HepG2 (cell line): ENCODE results near the gene CHMP6. TPM values are rescaled to one million over a fixed set of nuclear protein-coding genes. Genes with fewer than 3 reads are reported as not detected.

Experiments
- ATAC-seq: fragments of 200-7000 bp; cut with Tn5 transposase; 3 replicates; pipeline ENCODE4 v1.9.1; 2020; ENCODE audit warnings: mild to moderate bottlenecking, moderate library complexity
- BruUV-seq: library from RNA; stranded (reverse); fragments of 400-500 nt; replicated peaks from 2 replicates; lab custom pipeline; 2021; lab: Mats Ljungman, UMichigan
- CTCF ChIA-PET: fragments of 300-600 bp; formaldehyde crosslinking; extraction: SDS; loops from one replicate; lab custom pipeline; 2021; ENCODE audit warnings: low total read pairs, inconsistent platforms, low intra/inter-chr PET ratio; lab: Yijun Ruan, JAX
- POLR2A ChIA-PET: fragments of 350-600 bp; sonication (Branson Sonifier 250); formaldehyde crosslinking; loops from one replicate; lab custom pipeline; 2020; ENCODE audit warnings: antibody characterized with exemption, inconsistent platforms; lab: Yijun Ruan, JAX
- DNase-seq: peaks from one replicate; pipeline ENCODE4 v3.0.0-alpha.2; 2015; ENCODE audit warnings: low spot score
- FAIRE-seq: peaks from 3 replicates; lab custom pipeline; 2011; peaks lifted over from hg19 to GRCh38; lab: Jason Lieb, UNC
- H2AFZ ChIP-seq: one replicate; pipeline ENCODE4 v1.6.1; 2011; ENCODE audit warnings: low read length, inconsistent platforms
- H3K27ac ChIP-seq: fragments of 300-600 bp; 3 replicates; pipeline ENCODE4 v1.8.0; 2011; ENCODE audit warnings: mixed run types, mild to moderate bottlenecking, mixed read lengths, low read length, inconsistent platforms; ENCODE audit not compliant: insufficient read depth; ENCODE audit errors: extremely low read length
- H3K27me3 ChIP-seq, 2 experiments: fragments of 200-600 bp in 1 of 2; 2 replicates in 1 of 2; 3 replicates in 1 of 2; pipeline versions ENCODE4 v1.6.0 to v1.8.0; 2011; ENCODE audit warnings: low read length in 2 of 2, mild to moderate bottlenecking in 2 of 2, moderate library complexity in 2 of 2, inconsistent platforms in 1 of 2; ENCODE audit not compliant: insufficient read depth in 2 of 2, control insufficient read depth in 1 of 2
- H3K36me3 ChIP-seq, 2 experiments: fragments of 200-600 bp in 1 of 2; replicated peaks in 1 of 2; 2 replicates in 1 of 2; 3 replicates in 1 of 2; pipeline versions ENCODE4 v1.5.1 to v1.8.0; 2011; ENCODE audit warnings: low read length in 2 of 2, inconsistent platforms in 1 of 2; ENCODE audit not compliant: insufficient read depth in 2 of 2, control insufficient read depth in 1 of 2
- H3K4me1 ChIP-seq: 2 replicates; pipeline ENCODE4 v1.5.1; 2012; ENCODE audit warnings: low read length, inconsistent platforms; ENCODE audit not compliant: insufficient read depth
- H3K4me2 ChIP-seq: 2 replicates; pipeline ENCODE4 v1.6.0; 2011; ENCODE audit warnings: low read depth, low read length, inconsistent platforms
- H3K4me3 ChIP-seq, 3 experiments: fragments of 200-600 bp in 1 of 3; sonication (generic), shearing (Covaris generic) in 1 of 3; replicated peaks in 1 of 3; 2 replicates each; pipeline ENCODE4 v1.5.1; 2011 to 2016; ENCODE audit warnings: low read length in 3 of 3, inconsistent platforms in 2 of 3, low read depth in 2 of 3, mild to moderate bottlenecking in 2 of 3, control low read depth in 1 of 3, mixed read lengths in 1 of 3; ENCODE audit not compliant: insufficient read depth in 1 of 3
- H3K79me2 ChIP-seq: one replicate; pipeline ENCODE4 v1.6.1; 2011; ENCODE audit warnings: low read length, inconsistent platforms; ENCODE audit not compliant: insufficient read depth
- H3K9ac ChIP-seq: 2 replicates; pipeline ENCODE4 v1.6.0; 2011; ENCODE audit warnings: mild to moderate bottlenecking, low read depth, low read length, inconsistent platforms; ENCODE audit not compliant: insufficient read depth
- H3K9me3 ChIP-seq: 2 replicates; pipeline ENCODE4 v1.5.1; 2012; ENCODE audit warnings: mild to moderate bottlenecking, low read length
- H4K20me1 ChIP-seq: 2 replicates; pipeline ENCODE4 v1.6.0; 2011; ENCODE audit warnings: inconsistent platforms, mild to moderate bottlenecking, low read length, moderate library complexity; ENCODE audit not compliant: insufficient read depth
- AGO1 ChIP-seq: fragments of 200-400 bp; formaldehyde crosslinking; IDR thresholded peaks from 2 replicates; pipeline ENCODE4 v1.6.1; 2017; ENCODE audit warnings: mild to moderate bottlenecking, low read depth, low read length, moderate library complexity; ENCODE audit not compliant: poor library complexity, severe bottlenecking
- ARID2 ChIP-seq: sonication (generic); formaldehyde crosslinking; IDR thresholded peaks from 2 replicates; pipeline ENCODE4 v1.8.1; 2022; ENCODE audit warnings: mild to moderate bottlenecking, missing genetic modification reagents, borderline replicate concordance
- BRD4 ChIP-seq: sonication (generic); formaldehyde crosslinking; IDR thresholded peaks from 2 replicates; pipeline ENCODE4 v1.4.0; 2020; ENCODE audit warnings: missing genetic modification reagents
- ELF1 ChIP-seq: sonication (generic); formaldehyde crosslinking; IDR thresholded peaks from 2 replicates; pipeline ENCODE4 v1.4.0; 2020; ENCODE audit warnings: missing genetic modification reagents
- KLF12 ChIP-seq: sonication (generic); formaldehyde crosslinking; IDR thresholded peaks from 2 replicates; pipeline ENCODE4 v1.4.0; 2020; ENCODE audit warnings: missing genetic modification reagents, borderline replicate concordance
- MXI1 ChIP-seq: IDR thresholded peaks from 3 replicates; pipeline ENCODE4 v1.6.1; 2012; ENCODE audit warnings: low read depth, low read length, inconsistent platforms, borderline replicate concordance
- NCOR1 ChIP-seq: fragments of 200-600 bp; sonication (generic); IDR thresholded peaks from 2 replicates; pipeline ENCODE4 v1.7.0; 2017; ENCODE audit warnings: antibody characterized with exemption, low read length, borderline replicate concordance
- NRL ChIP-seq: sonication (generic); formaldehyde crosslinking; IDR thresholded peaks from 2 replicates; pipeline ENCODE4 v1.5.0; 2020; ENCODE audit warnings: missing genetic modification reagents, mild to moderate bottlenecking, moderate library complexity, borderline replicate concordance
- SP4 ChIP-seq: sonication (generic); formaldehyde crosslinking; IDR thresholded peaks from 2 replicates; pipeline ENCODE4 v1.8.1; 2023; ENCODE audit warnings: mild to moderate bottlenecking, missing genetic modification reagents
- ZFX ChIP-seq: sonication (generic); formaldehyde crosslinking; IDR thresholded peaks from 2 replicates; pipeline ENCODE4 v1.4.0; 2020; ENCODE audit warnings: mild to moderate bottlenecking, low read depth, missing genetic modification reagents, moderate library complexity
- ZNF136 ChIP-seq: sonication (generic); formaldehyde crosslinking; IDR thresholded peaks from 2 replicates; pipeline ENCODE4 v1.8.1; 2022; ENCODE audit warnings: low read depth, mild to moderate bottlenecking, moderate library complexity, missing genetic modification reagents
- ZNF143 ChIP-seq: sonication (generic); formaldehyde crosslinking; IDR thresholded peaks from 2 replicates; pipeline ENCODE4 v1.4.0; 2020; ENCODE audit warnings: missing genetic modification reagents
- WGBS: methylation state at CpG from one replicate; pipeline ENCODE4 v1.1.6; 2017; ENCODE audit warnings: low lambda C conversion rate; 5-methylcytosine and 5-hydroxymethylcytosine counted together
- in situ Hi-C: cut with HindIII; loops from 2 replicates; pipeline ENCODE4 v1.10.0; 2017; ENCODE audit warnings: low pct_unique_long_range_greater_than_20kb; ENCODE audit not compliant: extremely low pct_ligation_motif_present
- intact Hi-C: fragments of 100-400 bp; cut with micrococcal nuclease; formaldehyde crosslinking; loops from one replicate; pipeline ENCODE4 v1.10.0; 2022; ENCODE audit not compliant: unreplicated experiment
- polyA plus RNA-seq, 8 experiments: library from polyadenylated mRNA; depleted of rRNA in 3 of 8; stranded (reverse) in 7 of 8; unstranded in 1 of 8; fragments of >200 nt; fragmentation: Illumina TruSeq in 4 of 8; extraction: Trizol in 4 of 8; gene quantifications; 2 replicates each; pipeline versions ENCODE4 v1.2.1 to v1.2.3, GENCODE V29; 2011 to 2016; ENCODE audit warnings: low read depth in 4 of 8, missing spikeins in 1 of 8, mixed read lengths in 1 of 8; ENCODE audit not compliant: insufficient read depth in 1 of 8
- total RNA-seq, 5 experiments: library from RNA; depleted of rRNA; stranded (reverse); fragments of >200 nt; fragmentation: Illumina TruSeq; extraction: Trizol; gene quantifications; 2 replicates each; pipeline ENCODE4 v1.2.3, GENCODE V29; 2016; ENCODE audit warnings: low read depth in 1 of 5
- TF ChIP-seq, protein P1 (sequence below): sonication (generic); formaldehyde crosslinking; IDR thresholded peaks from 2 replicates; pipeline ENCODE4 v1.5.1; 2020; ENCODE audit warnings: missing genetic modification reagents, mild to moderate bottlenecking, borderline replicate concordance
- TF ChIP-seq, protein P2 (sequence below): sonication (generic); IDR thresholded peaks from 2 replicates; pipeline ENCODE4 v1.6.1; 2016; ENCODE audit warnings: low read depth, borderline replicate concordance
- TF ChIP-seq, protein P3 (sequence below): sonication (generic); formaldehyde crosslinking; IDR thresholded peaks from 2 replicates; pipeline ENCODE4 v1.5.1; 2020; ENCODE audit warnings: mild to moderate bottlenecking, missing genetic modification reagents, moderate library complexity

The CHMP6 gene
- total and polyA plus RNA-seq, 2 of the 13 experiments (the other 11 are each of a cell fraction or from before 2014, with no cell fraction given) = 11.1 to 24.2 TPM

DNA sequence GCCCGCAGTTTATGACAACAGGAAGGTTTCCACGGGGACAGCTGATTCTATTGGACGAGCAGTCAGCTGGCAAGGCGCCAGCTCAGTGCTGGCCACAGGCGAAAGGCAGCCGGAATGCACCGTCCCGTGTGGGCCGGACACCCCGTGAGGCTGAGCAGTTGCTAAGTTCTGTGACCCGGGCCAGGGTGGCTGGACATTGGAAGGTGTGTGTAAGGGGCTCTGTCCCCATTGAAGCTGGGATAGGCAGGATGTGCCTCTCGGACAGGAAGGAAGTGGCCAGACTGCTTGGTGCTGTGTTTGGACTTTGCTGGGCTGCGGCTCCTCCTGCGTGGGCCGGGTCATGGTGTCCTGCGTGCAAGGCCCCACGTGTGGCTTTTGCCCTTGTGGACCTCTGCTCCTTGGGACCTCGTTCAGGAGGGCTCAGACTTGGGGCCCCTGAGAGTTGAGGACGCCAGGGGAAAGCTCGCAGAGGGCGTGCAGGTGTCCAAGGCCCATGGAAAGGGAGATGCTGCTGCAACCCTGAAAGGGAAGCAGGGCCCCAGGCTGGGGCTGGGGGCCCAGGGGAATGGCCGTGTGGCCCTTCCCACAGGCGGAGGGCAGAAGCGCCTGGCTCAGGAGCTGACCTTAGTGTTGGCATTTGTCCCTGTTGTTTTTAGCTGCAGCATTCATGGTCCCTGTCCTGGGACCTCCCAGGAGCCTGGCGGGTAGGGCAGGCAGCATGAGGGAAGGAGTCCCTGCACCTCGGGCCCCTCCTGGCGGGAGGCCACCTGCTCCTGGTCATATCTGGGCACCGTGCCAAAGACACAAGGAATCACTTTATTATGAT is 53.3 kb downstream of the CHMP6 start:
- FAIRE-seq (peak; percentile 63), ATAC-seq (peak; percentile 35), DNase-seq (peak; percentile 62)
- intact Hi-C loops (loop anchor here (2.0 to 5.0 kb wide), 3 partner anchors 37 to 53 kb away; partner anchors contain the start of gene CHMP6), in situ Hi-C loops (loop anchor here (5.0 kb wide), 1 partner anchor 37 kb away; no protein-coding TSS in a partner anchor)
- H3K4me1 ChIP-seq = peaks cover 92% of the 10 kb centered on the region
- BruUV-seq = no TSS peak
- no peaks in the 10 kb centered on the region for H3K27me3 ChIP-seq
- H3K4me2 ChIP-seq = peak overlapping the region; percentile 95
- peak overlapping the region; percentile 13 to 77 (median 55); a peak in 4 of 6 replicates for H3K4me3 ChIP-seq
- CTCF ChIA-PET = no interaction called here
- H2AFZ ChIP-seq = no peak overlapping the region
- 13% methylated on average over 20 of the region's 28 CpGs for whole genome bisulfite sequencing
- no peaks in the 10 kb centered on the region for H3K9me3 ChIP-seq
- H4K20me1 ChIP-seq = peaks cover 22% of the 10 kb centered on the region; the same call in 1 of the 2 replicates
- POLR2A ChIA-PET = interaction anchor here (0.6 to 2.8 kb wide), 8 partner anchors 9 to 178 kb away, joined by 3 to 23 read pairs (median 7); partner anchors contain the start of genes BAIAP2, CEP131 and CHMP6
- peak overlapping the region; percentile 21 for H3K9ac ChIP-seq
- peak overlapping the region; percentile 74 for H3K27ac ChIP-seq
- H3K79me2 ChIP-seq = peaks cover 72% of the 10 kb centered on the region
- H3K36me3 ChIP-seq = no peaks in the 10 kb centered on the region
- 0 out of 2 replicates have a peak, but pooled peaks have one; percentile 5 for TF ChIP-seq ZNF143 (CRISPR knock-in tag)
- TF ChIP-seq, protein P1, sequence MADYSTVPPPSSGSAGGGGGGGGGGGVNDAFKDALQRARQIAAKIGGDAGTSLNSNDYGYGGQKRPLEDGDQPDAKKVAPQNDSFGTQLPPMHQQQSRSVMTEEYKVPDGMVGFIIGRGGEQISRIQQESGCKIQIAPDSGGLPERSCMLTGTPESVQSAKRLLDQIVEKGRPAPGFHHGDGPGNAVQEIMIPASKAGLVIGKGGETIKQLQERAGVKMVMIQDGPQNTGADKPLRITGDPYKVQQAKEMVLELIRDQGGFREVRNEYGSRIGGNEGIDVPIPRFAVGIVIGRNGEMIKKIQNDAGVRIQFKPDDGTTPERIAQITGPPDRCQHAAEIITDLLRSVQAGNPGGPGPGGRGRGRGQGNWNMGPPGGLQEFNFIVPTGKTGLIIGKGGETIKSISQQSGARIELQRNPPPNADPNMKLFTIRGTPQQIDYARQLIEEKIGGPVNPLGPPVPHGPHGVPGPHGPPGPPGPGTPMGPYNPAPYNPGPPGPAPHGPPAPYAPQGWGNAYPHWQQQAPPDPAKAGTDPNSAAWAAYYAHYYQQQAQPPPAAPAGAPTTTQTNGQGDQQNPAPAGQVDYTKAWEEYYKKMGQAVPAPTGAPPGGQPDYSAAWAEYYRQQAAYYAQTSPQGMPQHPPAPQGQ = 0 out of 2 replicates have a peak, but pooled peaks have one; percentile 52
- TF ChIP-seq, protein P2, sequence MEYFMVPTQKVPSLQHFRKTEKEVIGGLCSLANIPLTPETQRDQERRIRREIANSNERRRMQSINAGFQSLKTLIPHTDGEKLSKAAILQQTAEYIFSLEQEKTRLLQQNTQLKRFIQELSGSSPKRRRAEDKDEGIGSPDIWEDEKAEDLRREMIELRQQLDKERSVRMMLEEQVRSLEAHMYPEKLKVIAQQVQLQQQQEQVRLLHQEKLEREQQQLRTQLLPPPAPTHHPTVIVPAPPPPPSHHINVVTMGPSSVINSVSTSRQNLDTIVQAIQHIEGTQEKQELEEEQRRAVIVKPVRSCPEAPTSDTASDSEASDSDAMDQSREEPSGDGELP = peak; percentile 83; the same call in 1 of the 2 replicates
- peak; percentile 49 for TF ChIP-seq ZFX (CRISPR knock-in tag)
- no peak for TF ChIP-seq KLF12 (CRISPR knock-in tag)
- TF ChIP-seq SP4 = peak; percentile 7; the same call in 1 of the 2 replicates
- TF ChIP-seq, protein P3, sequence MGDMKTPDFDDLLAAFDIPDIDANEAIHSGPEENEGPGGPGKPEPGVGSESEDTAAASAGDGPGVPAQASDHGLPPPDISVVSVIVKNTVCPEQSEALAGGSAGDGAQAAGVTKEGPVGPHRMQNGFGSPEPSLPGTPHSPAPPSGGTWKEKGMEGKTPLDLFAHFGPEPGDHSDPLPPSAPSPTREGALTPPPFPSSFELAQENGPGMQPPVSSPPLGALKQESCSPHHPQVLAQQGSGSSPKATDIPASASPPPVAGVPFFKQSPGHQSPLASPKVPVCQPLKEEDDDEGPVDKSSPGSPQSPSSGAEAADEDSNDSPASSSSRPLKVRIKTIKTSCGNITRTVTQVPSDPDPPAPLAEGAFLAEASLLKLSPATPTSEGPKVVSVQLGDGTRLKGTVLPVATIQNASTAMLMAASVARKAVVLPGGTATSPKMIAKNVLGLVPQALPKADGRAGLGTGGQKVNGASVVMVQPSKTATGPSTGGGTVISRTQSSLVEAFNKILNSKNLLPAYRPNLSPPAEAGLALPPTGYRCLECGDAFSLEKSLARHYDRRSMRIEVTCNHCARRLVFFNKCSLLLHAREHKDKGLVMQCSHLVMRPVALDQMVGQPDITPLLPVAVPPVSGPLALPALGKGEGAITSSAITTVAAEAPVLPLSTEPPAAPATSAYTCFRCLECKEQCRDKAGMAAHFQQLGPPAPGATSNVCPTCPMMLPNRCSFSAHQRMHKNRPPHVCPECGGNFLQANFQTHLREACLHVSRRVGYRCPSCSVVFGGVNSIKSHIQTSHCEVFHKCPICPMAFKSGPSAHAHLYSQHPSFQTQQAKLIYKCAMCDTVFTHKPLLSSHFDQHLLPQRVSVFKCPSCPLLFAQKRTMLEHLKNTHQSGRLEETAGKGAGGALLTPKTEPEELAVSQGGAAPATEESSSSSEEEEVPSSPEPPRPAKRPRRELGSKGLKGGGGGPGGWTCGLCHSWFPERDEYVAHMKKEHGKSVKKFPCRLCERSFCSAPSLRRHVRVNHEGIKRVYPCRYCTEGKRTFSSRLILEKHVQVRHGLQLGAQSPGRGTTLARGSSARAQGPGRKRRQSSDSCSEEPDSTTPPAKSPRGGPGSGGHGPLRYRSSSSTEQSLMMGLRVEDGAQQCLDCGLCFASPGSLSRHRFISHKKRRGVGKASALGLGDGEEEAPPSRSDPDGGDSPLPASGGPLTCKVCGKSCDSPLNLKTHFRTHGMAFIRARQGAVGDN (CRISPR knock-in tag) = peak; percentile 83
- TF ChIP-seq MXI1 = no peak
- TF ChIP-seq BRD4 = 0 out of 2 replicates have a peak, but pooled peaks have one; percentile 18
- TF ChIP-seq ARID2 = 0 out of 2 replicates have a peak, but pooled peaks have one; percentile 59
- peak; percentile 34; the same call in 1 of the 2 replicates for TF ChIP-seq NCOR1
- TF ChIP-seq NRL (CRISPR knock-in tag) = peak; percentile 51; the same call in 1 of the 2 replicates
- no peak for TF ChIP-seq ELF1 (CRISPR knock-in tag)
- no peak for TF ChIP-seq ZNF136 (CRISPR knock-in tag)
- TF ChIP-seq AGO1 = peak; percentile 30
